AG04449 (cell line): Measurements from ENCODE around the gene DAZAP2.

ENCODE experiments used
- CTCF ChIA-PET: fragments of 350-600 bp; formaldehyde crosslinking; extraction: SDS; loops from one replicate; lab custom pipeline; 2021; ENCODE audit warnings: antibody characterized with exemption; lab: Yijun Ruan, JAX
- POLR2A ChIA-PET: fragments of 400-600, 350-600 bp; formaldehyde crosslinking; extraction: SDS; loops from one replicate; lab custom pipeline; 2020; ENCODE audit warnings: antibody characterized with exemption, inconsistent platforms; lab: Yijun Ruan, JAX
- DNase-seq: peaks from one replicate; pipeline ENCODE4 v3.0.0-alpha.2; 2010; ENCODE audit warnings: low read depth, low spot score
- H3K4me3 ChIP-seq: 2 replicates; pipeline ENCODE4 v1.5.1; 2011; ENCODE audit warnings: low read depth, mild to moderate bottlenecking, control low read depth, low read length
- TF ChIP-seq, protein P1 (sequence below): IDR thresholded peaks from one replicate; pipeline ENCODE4 v1.5.1; 2011; ENCODE audit warnings: mild to moderate bottlenecking, moderate library complexity, low read length, control low read depth, inconsistent platforms; ENCODE audit not compliant: insufficient read depth; ENCODE audit errors: missing control alignments

The DAZAP2 gene

DNA sequence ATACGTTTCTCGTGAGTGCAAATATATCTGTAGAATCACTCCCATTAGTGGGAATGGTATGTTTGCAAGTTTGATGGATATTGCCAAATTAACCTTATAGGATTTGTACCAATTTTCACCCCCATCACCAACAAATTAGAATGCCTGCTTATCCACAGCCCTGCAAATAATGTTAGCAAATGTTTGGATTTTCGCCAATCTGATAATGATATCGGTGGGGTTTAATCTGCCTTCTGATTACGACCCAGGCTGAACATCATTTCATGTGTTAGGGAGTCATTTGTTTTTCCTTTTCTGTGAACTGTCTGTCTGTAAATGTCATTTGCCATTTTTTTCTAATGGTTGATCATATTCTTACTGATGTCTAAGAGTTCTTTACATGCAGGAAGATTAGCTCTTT, 4.1 kb upstream of the DAZAP2 start:
- ChIA-PET CTCF (interaction anchor here (0.7 to 1.0 kb wide), 3 partner anchors 9 to 107 kb away, joined by 3 read pairs; partner anchors contain the start of gene POU6F1), POLR2A (no interaction called here)
- no peak for DNase-seq
- no peak overlapping the region for H3K4me3 ChIP-seq
- TF ChIP-seq, protein P1, sequence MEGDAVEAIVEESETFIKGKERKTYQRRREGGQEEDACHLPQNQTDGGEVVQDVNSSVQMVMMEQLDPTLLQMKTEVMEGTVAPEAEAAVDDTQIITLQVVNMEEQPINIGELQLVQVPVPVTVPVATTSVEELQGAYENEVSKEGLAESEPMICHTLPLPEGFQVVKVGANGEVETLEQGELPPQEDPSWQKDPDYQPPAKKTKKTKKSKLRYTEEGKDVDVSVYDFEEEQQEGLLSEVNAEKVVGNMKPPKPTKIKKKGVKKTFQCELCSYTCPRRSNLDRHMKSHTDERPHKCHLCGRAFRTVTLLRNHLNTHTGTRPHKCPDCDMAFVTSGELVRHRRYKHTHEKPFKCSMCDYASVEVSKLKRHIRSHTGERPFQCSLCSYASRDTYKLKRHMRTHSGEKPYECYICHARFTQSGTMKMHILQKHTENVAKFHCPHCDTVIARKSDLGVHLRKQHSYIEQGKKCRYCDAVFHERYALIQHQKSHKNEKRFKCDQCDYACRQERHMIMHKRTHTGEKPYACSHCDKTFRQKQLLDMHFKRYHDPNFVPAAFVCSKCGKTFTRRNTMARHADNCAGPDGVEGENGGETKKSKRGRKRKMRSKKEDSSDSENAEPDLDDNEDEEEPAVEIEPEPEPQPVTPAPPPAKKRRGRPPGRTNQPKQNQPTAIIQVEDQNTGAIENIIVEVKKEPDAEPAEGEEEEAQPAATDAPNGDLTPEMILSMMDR, result no peak

DNA sequence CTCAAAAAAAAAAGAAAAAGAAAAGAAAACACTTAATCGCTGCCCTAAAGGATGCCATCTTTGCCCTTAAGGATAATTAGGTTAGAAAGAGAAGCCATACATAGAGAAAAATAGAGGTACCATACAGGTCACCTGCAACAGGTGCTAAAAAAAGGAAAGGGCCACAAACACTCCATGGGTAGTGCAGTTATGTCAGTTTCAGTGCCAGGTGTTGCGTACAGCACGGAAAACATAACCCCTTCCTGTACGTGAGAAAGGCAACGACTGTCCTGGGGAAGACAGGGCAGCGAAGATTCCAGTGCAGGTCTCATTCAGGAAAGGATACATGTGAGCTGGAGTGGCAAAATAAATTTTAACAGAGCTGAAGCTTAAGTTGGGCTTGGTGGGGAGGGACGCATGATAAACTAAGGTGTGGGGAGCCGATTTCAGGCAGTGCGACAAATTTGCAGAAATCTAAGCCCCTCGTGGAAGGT, 553 bp upstream of the DAZAP2 start:
- CTCF ChIA-PET, result interaction anchor here (1.0 to 1.3 kb wide), 3 partner anchors 14 to 191 kb away, joined by 3 read pairs; no protein-coding TSS in a partner anchor
- TF ChIP-seq, protein P1, result no peak

DNA sequence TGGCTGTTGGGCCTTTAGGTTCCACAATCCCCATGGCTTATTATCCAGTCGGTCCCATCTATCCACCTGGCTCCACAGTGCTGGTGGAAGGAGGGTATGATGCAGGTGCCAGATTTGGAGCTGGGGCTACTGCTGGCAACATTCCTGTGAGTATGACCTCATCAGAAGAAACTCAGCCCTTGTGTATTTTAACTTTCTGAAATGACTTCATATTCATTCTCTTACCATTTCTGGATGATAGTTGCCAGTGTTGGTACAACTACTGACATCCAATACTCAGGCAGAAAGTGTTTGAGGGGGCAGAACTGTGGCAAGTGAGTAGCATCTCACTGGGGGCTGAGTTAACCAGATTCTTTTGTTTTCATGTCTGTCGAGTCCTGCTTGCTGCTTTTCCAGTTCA, 2.3 kb downstream of the DAZAP2 start:
- no peak overlapping the region for H3K4me3 ChIP-seq
- CTCF ChIA-PET, result interaction anchor here (0.8 to 1.1 kb wide), 3 partner anchors 10 to 100 kb away, joined by 3 to 4 read pairs (median 3); no protein-coding TSS in a partner anchor
- TF ChIP-seq, protein P1, result no peak
- POLR2A ChIA-PET, result interaction anchor here (1.2 to 1.6 kb wide), 2 partner anchors 23 to 86 kb away, joined by 4 read pairs; partner anchors contain the start of gene POU6F1
- no peak for DNase-seq

More for the DNA sequence above, 553 bp upstream of the DAZAP2 start:
- POLR2A ChIA-PET, result interaction anchor here (0.5 to 2.1 kb wide), 7 partner anchors 13 to 349 kb away, joined by 3 to 11 read pairs (median 6); partner anchors contain the start of genes CSRNP2, POU6F1 and SMAGP
- H3K4me3 ChIP-seq, result peak overlapping the region; percentile 100
- DNase-seq, result no peak

DNA sequence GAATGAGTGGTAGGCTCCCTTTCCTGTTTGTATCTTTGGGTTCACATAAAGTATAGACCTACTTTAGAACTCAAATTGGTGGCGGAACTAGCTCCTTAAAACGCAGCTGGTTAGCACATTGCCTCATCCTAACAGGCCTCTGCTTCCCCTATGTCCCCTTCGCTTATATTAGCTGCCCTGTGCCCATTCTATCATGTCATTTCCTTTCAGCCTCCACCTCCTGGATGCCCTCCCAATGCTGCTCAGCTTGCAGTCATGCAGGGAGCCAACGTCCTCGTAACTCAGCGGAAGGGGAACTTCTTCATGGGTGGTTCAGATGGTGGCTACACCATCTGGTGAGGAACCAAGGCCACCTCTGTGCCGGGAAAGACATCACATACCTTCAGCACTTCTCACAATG, 3.5 kb downstream of the DAZAP2 start:
- H3K4me3 ChIP-seq, result no peak overlapping the region
- TF ChIP-seq, protein P1, result no peak
- ChIA-PET POLR2A (no interaction called here), CTCF (interaction anchor here (0.9 to 1.2 kb wide), 2 partner anchors 99 to 101 kb away, joined by 3 to 4 read pairs; no protein-coding TSS in a partner anchor)
- DNase-seq, result no peak

DNA sequence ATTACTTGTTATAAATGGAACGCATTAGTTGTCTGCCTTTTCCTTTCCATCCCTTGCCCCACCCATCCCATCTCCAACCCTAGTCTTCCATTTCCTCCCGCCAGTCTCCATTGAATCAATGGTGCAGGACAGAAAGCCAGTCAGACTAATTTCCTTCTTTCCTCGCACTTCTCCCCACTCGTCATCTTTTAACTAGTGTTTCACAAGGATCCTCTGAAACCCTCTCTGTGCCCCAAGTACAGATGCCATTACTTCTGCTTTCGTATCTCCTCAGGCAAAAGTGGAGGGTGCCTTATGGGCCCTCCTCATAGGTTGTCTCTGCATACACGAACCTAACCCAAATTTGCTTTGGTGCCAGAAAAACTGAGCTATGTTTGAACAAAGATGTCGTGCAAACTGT, 4.2 kb downstream of the DAZAP2 start:
- ChIA-PET CTCF (interaction anchor here (1.9 to 2.5 kb wide), 3 partner anchors 10 to 108 kb away, joined by 7 to 11 read pairs (median 8); no protein-coding TSS in a partner anchor), POLR2A (interaction anchor here (0.7 kb wide), 1 partner anchor 66 kb away, joined by 3 read pairs; no protein-coding TSS in a partner anchor)
- TF ChIP-seq, protein P1, result no peak
- H3K4me3 ChIP-seq, result no peak overlapping the region
- DNase-seq, result no peak

DNA sequence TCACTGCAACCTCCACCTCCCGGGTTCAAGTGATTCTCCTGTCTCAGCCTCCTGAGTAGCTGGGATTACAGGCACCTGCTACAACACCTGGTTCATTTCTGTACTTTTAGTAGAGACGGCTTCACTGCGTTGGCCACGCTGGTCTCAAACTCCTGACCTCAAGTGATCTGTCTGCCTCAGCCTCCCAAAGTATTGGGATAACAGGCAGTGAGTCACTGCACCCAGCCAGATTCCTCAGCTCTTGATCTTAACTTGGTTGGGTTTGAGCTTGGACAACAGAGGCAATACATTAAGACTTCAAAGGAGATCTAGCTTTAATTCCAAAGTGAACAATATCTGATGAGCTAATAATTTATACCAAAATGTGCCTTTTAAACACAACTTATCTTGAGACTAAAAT, 5.6 kb downstream of the DAZAP2 start:
- POLR2A ChIA-PET, result interaction anchor here (1.2 kb wide), 1 partner anchor 27 kb away, joined by 3 read pairs; no protein-coding TSS in a partner anchor
- TF ChIP-seq, protein P1, result no peak
- CTCF ChIA-PET, result interaction anchor here (1.3 to 2.5 kb wide), 4 partner anchors 9 to 107 kb away, joined by 3 to 11 read pairs (median 8); no protein-coding TSS in a partner anchor
- DNase-seq, result no peak
- no peak overlapping the region for H3K4me3 ChIP-seq
